ENCODE measurements around the gene ALDH1L1. TPM values are rescaled to one million over a fixed set of nuclear protein-coding genes. Genes with fewer than 3 reads are reported as not detected.

ALDH1L1 gene
- total RNA-seq, 2 experiments from 2014 or later: not detected

- Histone ChIP-seq H3K9me3 (ENCODE audit: control insufficient read depth in 1 of 2, insufficient read depth in 1 of 2, low read length in 2 of 2) (peaks cover 0 to 4% of the 10 kb centered on the region in 2 experiments), H3K4me1 (ENCODE audit: insufficient read depth, low read length) (peaks cover 20% of the 10 kb centered on the region), H3K27me3 (ENCODE audit: control insufficient read depth in 1 of 2, insufficient read depth in 2 of 2, low read length in 2 of 2) (no peaks in the 10 kb centered on the region), H3K4me3 (ENCODE audit: low read length) (no peak overlapping the region), H3K36me3 (ENCODE audit: insufficient read depth, low read length) (no peaks in the 10 kb centered on the region), H3K27ac (ENCODE audit: low read depth in 1 of 2, low read length in 2 of 2) (no peak overlapping the region)
- no peaks in the 10 kb centered on the region for H3K27me3 Mint-ChIP-seq
- H3K4me1 Mint-ChIP-seq (ENCODE audit: low read depth): peaks cover 21% of the 10 kb centered on the region
- no peak overlapping the region for H3K27ac Mint-ChIP-seq
- POLR2A ChIA-PET: interaction anchor here (1.2 kb wide), 1 partner anchor 97 kb away, joined by 5 read pairs; no protein-coding TSS in a partner anchor
- no peaks in the 10 kb centered on the region for H3K9me3 Mint-ChIP-seq
- intact Hi-C loops (cut with DNase I, micrococcal nuclease): loop anchor here in 1 of 2 experiments (10.0 kb wide), 5 partner anchors 713 to 1587 kb away; partner anchors contain the start of genes ABTB1, MCM2, PLXNA1 and TPRA1
- H3K4me3 Mint-ChIP-seq: no peak overlapping the region
- ATAC-seq (ENCODE audit: poor library complexity) (no peak), DNase-seq (no peak)
- H3K36me3 Mint-ChIP-seq (ENCODE audit: low read depth): no peaks in the 10 kb centered on the region
- TF ChIP-seq CTCF (IDR thresholded peaks at IDR 0.05): no peak
- CTCF ChIA-PET: no interaction called here
Observed at GRCh38 chr3:126087552-126088175, 92.7 kb downstream of the ALDH1L1 start.

- H3K4me3 Mint-ChIP-seq: peak overlapping the region; percentile 88
- peak overlapping the region; percentile 70 for H3K27ac Mint-ChIP-seq
- DNase-seq (no peak), ATAC-seq (ENCODE audit: poor library complexity) (no peak)
- no peak overlapping the region for H3K4me3 ChIP-seq (ENCODE audit: low read length)
- peaks cover 5% of the 10 kb centered on the region for H3K36me3 Mint-ChIP-seq (ENCODE audit: low read depth)
- H3K4me1 Mint-ChIP-seq (ENCODE audit: low read depth): peaks cover 30% of the 10 kb centered on the region
- no peak overlapping the region for H3K27ac ChIP-seq (ENCODE audit: low read depth in 1 of 2, low read length in 2 of 2)
- peaks cover 28% of the 10 kb centered on the region for H3K4me1 ChIP-seq (ENCODE audit: insufficient read depth, low read length)
- ChIA-PET POLR2A (no interaction called here), CTCF (no interaction called here)
- intact Hi-C loops (cut with DNase I, micrococcal nuclease): loop anchor here in 1 of 2 experiments (10.0 kb wide), 5 partner anchors 711 to 1589 kb away; partner anchors contain the start of genes ABTB1, MCM2, PLXNA1 and TPRA1
- TF ChIP-seq CTCF (IDR thresholded peaks at IDR 0.05): no peak
- H3K9me3 ChIP-seq (ENCODE audit: control insufficient read depth in 1 of 2, insufficient read depth in 1 of 2, low read length in 2 of 2): no peaks in the 10 kb centered on the region
- no peaks in the 10 kb centered on the region for H3K9me3 Mint-ChIP-seq
- no peaks in the 10 kb centered on the region for H3K27me3 ChIP-seq (ENCODE audit: control insufficient read depth in 1 of 2, insufficient read depth in 2 of 2, low read length in 2 of 2)
- no peaks in the 10 kb centered on the region for H3K36me3 ChIP-seq (ENCODE audit: insufficient read depth, low read length)
- H3K27me3 Mint-ChIP-seq: no peaks in the 10 kb centered on the region
Observed at GRCh38 chr3:126085841-126086240, 94.5 kb downstream of the ALDH1L1 start.

- Mint-ChIP-seq H3K27me3 (no peaks in the 10 kb centered on the region), H3K27ac (peak overlapping the region; percentile 70), H3K36me3 (ENCODE audit: low read depth) (peaks cover 5% of the 10 kb centered on the region), H3K4me1 (ENCODE audit: low read depth) (peaks cover 30% of the 10 kb centered on the region), H3K9me3 (no peaks in the 10 kb centered on the region), H3K4me3 (peak overlapping the region; percentile 88)
- Histone ChIP-seq H3K9me3 (ENCODE audit: control insufficient read depth in 1 of 2, insufficient read depth in 1 of 2, low read length in 2 of 2) (no peaks in the 10 kb centered on the region), H3K36me3 (ENCODE audit: insufficient read depth, low read length) (no peaks in the 10 kb centered on the region), H3K27ac (ENCODE audit: low read depth in 1 of 2, low read length in 2 of 2) (no peak overlapping the region), H3K4me1 (ENCODE audit: insufficient read depth, low read length) (peaks cover 28% of the 10 kb centered on the region), H3K27me3 (ENCODE audit: control insufficient read depth in 1 of 2, insufficient read depth in 2 of 2, low read length in 2 of 2) (no peaks in the 10 kb centered on the region), H3K4me3 (ENCODE audit: low read length) (no peak overlapping the region)
- intact Hi-C loops (cut with DNase I, micrococcal nuclease): loop anchor here in 1 of 2 experiments (10.0 kb wide), 5 partner anchors 710 to 1590 kb away; partner anchors contain the start of genes ABTB1, MCM2, PLXNA1 and TPRA1
- ChIA-PET POLR2A (no interaction called here), CTCF (no interaction called here)
- DNase-seq: no peak
- ATAC-seq (ENCODE audit: poor library complexity): no peak
- TF ChIP-seq CTCF (IDR thresholded peaks at IDR 0.05): no peak
Observed at GRCh38 chr3:126085276-126085675, 95.1 kb downstream of the ALDH1L1 start.

All from CD4-positive, alpha-beta T cell (primary cell).